HEK293 (cell line): ENCODE results near the gene TUBGCP3.

Experiments
- SP2 ChIP-seq: fragments of 450-650 bp; formaldehyde crosslinking; IDR thresholded peaks from 2 replicates; pipeline ENCODE4 v1.5.1; 2016; ENCODE audit warnings: missing biosample characterization, missing genetic modification characterization
- ZEB2 ChIP-seq: fragments of 450-650 bp; formaldehyde crosslinking; IDR thresholded peaks from 2 replicates; pipeline ENCODE4 v1.5.1; 2016; ENCODE audit warnings: missing biosample characterization, missing genetic modification characterization
- ZNF175 ChIP-seq: fragments of 450-650 bp; formaldehyde crosslinking; IDR thresholded peaks from 2 replicates; pipeline ENCODE4 v1.5.1; 2016; ENCODE audit warnings: missing biosample characterization, missing genetic modification characterization
- ZNF274 ChIP-seq, 2 experiments: fragments of 200-500 bp in 1 of 2; fragments of 450-650 bp in 1 of 2; sonication (Bioruptor generic) in 1 of 2; formaldehyde crosslinking in 1 of 2; IDR thresholded peaks; 2 replicates each; pipeline versions ENCODE4 v1.5.1 to v1.6.1; 2014 to 2016; ENCODE audit warnings: borderline replicate concordance in 1 of 2, inconsistent platforms in 1 of 2, low read length in 1 of 2, missing biosample characterization in 1 of 2, missing genetic modification characterization in 1 of 2
- ZNF416 ChIP-seq: fragments of 450-650 bp; formaldehyde crosslinking; IDR thresholded peaks from 2 replicates; pipeline ENCODE4 v1.5.1; 2016; ENCODE audit warnings: missing biosample characterization, missing genetic modification characterization
- ZNF530 ChIP-seq: fragments of 450-650 bp; formaldehyde crosslinking; IDR thresholded peaks from 2 replicates; pipeline ENCODE4 v1.5.1; 2016; ENCODE audit warnings: low read depth, missing biosample characterization, missing genetic modification characterization
- TF ChIP-seq, protein P1 (sequence below): fragments of 450-650 bp; formaldehyde crosslinking; IDR thresholded peaks from 2 replicates; pipeline ENCODE4 v1.5.1; 2016; ENCODE audit warnings: missing biosample characterization, missing genetic modification characterization
- TF ChIP-seq, protein P2 (sequence below): fragments of 450-650 bp; formaldehyde crosslinking; IDR thresholded peaks from 2 replicates; pipeline ENCODE4 v1.5.1; 2017; ENCODE audit warnings: missing biosample characterization, missing genetic modification characterization
- TF ChIP-seq, protein P3 (sequence below): fragments of 450-650 bp; formaldehyde crosslinking; optimal IDR thresholded peaks from 2 replicates; pipeline ENCODE3; 2016; ENCODE audit warnings: missing biosample characterization, mild to moderate bottlenecking, missing genetic modification characterization
- TF ChIP-seq, protein P4 (sequence below): IDR thresholded peaks from 2 replicates; pipeline ENCODE4 v1.6.1; 2011; ENCODE audit warnings: mild to moderate bottlenecking, low read depth, low read length, borderline replicate concordance
- TF ChIP-seq, protein P5 (sequence below): fragments of 450-650 bp; formaldehyde crosslinking; IDR thresholded peaks from 2 replicates; pipeline ENCODE4 v1.5.1; 2016; ENCODE audit warnings: missing biosample characterization, missing genetic modification characterization
- TF ChIP-seq, protein P6 (sequence below): fragments of 450-650 bp; formaldehyde crosslinking; IDR thresholded peaks from 2 replicates; pipeline ENCODE4 v1.5.1; 2016; ENCODE audit warnings: missing biosample characterization, missing genetic modification characterization
- TF ChIP-seq, protein P7 (sequence below): fragments of 450-650 bp; formaldehyde crosslinking; IDR thresholded peaks from 2 replicates; pipeline ENCODE4 v1.5.0; 2017; ENCODE audit warnings: missing biosample characterization, missing genetic modification characterization, borderline replicate concordance

DNA sequence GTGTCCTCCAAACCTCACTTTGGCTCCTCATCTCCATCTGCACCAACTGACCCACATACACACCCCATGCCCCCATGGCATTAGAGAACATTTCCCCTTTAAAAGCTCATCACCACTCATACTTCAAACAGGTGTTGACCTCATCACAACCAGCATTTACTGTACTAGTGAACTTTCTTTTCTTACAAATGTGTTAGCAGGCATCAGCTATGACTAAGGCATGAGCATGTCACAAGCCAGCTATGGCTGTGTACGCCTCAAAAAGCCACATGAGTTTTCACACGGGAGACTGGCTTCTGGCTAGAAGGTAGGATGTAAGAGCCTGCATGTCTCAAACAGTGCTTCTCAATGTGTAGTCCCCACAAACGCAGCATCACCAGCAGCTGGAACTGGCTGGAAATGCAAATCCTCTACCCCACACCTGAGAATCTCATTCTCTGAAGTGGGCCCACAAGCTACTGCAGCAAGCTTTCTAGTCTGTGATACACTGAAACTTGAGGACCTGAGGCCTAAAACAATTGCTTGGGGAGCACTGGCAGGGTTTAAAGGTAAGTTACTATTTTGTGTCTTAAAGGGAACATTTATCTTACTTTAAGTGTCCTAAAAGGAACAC is 66.8 kb downstream of the TUBGCP3 start:
- TF ChIP-seq, protein P1, sequence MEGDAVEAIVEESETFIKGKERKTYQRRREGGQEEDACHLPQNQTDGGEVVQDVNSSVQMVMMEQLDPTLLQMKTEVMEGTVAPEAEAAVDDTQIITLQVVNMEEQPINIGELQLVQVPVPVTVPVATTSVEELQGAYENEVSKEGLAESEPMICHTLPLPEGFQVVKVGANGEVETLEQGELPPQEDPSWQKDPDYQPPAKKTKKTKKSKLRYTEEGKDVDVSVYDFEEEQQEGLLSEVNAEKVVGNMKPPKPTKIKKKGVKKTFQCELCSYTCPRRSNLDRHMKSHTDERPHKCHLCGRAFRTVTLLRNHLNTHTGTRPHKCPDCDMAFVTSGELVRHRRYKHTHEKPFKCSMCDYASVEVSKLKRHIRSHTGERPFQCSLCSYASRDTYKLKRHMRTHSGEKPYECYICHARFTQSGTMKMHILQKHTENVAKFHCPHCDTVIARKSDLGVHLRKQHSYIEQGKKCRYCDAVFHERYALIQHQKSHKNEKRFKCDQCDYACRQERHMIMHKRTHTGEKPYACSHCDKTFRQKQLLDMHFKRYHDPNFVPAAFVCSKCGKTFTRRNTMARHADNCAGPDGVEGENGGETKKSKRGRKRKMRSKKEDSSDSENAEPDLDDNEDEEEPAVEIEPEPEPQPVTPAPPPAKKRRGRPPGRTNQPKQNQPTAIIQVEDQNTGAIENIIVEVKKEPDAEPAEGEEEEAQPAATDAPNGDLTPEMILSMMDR (tag by site-specific recombination) = no peak
- no peak for TF ChIP-seq ZEB2 (tag by site-specific recombination)
- TF ChIP-seq, protein P2, sequence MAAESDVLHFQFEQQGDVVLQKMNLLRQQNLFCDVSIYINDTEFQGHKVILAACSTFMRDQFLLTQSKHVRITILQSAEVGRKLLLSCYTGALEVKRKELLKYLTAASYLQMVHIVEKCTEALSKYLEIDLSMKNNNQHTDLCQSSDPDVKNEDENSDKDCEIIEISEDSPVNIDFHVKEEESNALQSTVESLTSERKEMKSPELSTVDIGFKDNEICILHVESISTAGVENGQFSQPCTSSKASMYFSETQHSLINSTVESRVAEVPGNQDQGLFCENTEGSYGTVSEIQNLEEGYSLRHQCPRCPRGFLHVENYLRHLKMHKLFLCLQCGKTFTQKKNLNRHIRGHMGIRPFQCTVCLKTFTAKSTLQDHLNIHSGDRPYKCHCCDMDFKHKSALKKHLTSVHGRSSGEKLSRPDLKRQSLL = no peak
- TF ChIP-seq, protein P3, sequence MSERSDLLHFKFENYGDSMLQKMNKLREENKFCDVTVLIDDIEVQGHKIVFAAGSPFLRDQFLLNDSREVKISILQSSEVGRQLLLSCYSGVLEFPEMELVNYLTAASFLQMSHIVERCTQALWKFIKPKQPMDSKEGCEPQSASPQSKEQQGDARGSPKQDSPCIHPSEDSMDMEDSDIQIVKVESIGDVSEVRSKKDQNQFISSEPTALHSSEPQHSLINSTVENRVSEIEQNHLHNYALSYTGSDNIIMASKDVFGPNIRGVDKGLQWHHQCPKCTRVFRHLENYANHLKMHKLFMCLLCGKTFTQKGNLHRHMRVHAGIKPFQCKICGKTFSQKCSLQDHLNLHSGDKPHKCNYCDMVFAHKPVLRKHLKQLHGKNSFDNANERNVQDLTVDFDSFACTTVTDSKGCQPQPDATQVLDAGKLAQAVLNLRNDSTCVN = no peak
- TF ChIP-seq ZNF175 = no peak
- TF ChIP-seq ZNF530 (tag by site-specific recombination) = no peak
- TF ChIP-seq, protein P4, sequence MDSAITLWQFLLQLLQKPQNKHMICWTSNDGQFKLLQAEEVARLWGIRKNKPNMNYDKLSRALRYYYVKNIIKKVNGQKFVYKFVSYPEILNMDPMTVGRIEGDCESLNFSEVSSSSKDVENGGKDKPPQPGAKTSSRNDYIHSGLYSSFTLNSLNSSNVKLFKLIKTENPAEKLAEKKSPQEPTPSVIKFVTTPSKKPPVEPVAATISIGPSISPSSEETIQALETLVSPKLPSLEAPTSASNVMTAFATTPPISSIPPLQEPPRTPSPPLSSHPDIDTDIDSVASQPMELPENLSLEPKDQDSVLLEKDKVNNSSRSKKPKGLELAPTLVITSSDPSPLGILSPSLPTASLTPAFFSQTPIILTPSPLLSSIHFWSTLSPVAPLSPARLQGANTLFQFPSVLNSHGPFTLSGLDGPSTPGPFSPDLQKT = no peak
- no peak for TF ChIP-seq ZNF274 (IDR thresholded peaks at IDR 0.05; ENCODE audit: low read length)
- TF ChIP-seq ZNF274 (tag by site-specific recombination; IDR thresholded peaks at IDR 0.05; ENCODE audit: borderline replicate concordance) = no peak
- TF ChIP-seq, protein P5, sequence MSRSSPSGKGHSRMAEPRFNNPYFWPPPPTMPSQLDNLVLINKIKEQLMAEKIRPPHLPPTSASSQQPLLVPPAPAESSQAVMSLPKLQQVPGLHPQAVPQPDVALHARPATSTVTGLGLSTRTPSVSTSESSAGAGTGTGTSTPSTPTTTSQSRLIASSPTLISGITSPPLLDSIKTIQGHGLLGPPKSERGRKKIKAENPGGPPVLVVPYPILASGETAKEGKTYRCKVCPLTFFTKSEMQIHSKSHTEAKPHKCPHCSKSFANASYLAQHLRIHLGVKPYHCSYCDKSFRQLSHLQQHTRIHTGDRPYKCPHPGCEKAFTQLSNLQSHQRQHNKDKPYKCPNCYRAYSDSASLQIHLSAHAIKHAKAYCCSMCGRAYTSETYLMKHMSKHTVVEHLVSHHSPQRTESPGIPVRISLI (tag by site-specific recombination) = no peak
- TF ChIP-seq, protein P6, sequence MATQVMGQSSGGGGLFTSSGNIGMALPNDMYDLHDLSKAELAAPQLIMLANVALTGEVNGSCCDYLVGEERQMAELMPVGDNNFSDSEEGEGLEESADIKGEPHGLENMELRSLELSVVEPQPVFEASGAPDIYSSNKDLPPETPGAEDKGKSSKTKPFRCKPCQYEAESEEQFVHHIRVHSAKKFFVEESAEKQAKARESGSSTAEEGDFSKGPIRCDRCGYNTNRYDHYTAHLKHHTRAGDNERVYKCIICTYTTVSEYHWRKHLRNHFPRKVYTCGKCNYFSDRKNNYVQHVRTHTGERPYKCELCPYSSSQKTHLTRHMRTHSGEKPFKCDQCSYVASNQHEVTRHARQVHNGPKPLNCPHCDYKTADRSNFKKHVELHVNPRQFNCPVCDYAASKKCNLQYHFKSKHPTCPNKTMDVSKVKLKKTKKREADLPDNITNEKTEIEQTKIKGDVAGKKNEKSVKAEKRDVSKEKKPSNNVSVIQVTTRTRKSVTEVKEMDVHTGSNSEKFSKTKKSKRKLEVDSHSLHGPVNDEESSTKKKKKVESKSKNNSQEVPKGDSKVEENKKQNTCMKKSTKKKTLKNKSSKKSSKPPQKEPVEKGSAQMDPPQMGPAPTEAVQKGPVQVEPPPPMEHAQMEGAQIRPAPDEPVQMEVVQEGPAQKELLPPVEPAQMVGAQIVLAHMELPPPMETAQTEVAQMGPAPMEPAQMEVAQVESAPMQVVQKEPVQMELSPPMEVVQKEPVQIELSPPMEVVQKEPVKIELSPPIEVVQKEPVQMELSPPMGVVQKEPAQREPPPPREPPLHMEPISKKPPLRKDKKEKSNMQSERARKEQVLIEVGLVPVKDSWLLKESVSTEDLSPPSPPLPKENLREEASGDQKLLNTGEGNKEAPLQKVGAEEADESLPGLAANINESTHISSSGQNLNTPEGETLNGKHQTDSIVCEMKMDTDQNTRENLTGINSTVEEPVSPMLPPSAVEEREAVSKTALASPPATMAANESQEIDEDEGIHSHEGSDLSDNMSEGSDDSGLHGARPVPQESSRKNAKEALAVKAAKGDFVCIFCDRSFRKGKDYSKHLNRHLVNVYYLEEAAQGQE (tag by site-specific recombination) = no peak
- TF ChIP-seq SP2 (tag by site-specific recombination) = no peak
- no peak for TF ChIP-seq ZNF416 (tag by site-specific recombination)
- TF ChIP-seq, protein P7, sequence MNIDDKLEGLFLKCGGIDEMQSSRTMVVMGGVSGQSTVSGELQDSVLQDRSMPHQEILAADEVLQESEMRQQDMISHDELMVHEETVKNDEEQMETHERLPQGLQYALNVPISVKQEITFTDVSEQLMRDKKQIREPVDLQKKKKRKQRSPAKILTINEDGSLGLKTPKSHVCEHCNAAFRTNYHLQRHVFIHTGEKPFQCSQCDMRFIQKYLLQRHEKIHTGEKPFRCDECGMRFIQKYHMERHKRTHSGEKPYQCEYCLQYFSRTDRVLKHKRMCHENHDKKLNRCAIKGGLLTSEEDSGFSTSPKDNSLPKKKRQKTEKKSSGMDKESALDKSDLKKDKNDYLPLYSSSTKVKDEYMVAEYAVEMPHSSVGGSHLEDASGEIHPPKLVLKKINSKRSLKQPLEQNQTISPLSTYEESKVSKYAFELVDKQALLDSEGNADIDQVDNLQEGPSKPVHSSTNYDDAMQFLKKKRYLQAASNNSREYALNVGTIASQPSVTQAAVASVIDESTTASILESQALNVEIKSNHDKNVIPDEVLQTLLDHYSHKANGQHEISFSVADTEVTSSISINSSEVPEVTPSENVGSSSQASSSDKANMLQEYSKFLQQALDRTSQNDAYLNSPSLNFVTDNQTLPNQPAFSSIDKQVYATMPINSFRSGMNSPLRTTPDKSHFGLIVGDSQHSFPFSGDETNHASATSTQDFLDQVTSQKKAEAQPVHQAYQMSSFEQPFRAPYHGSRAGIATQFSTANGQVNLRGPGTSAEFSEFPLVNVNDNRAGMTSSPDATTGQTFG (tag by site-specific recombination) = no peak
